ENCODE results near the gene RFX3.

- TF ChIP-seq CTCF (IDR thresholded peaks at IDR 0.05; ENCODE audit: low read depth, low read length, poor library complexity, severe bottlenecking) (no peak), EZH2phosphoT487 (IDR thresholded peaks at IDR 0.05; ENCODE audit: borderline replicate concordance, low read length) (no peak)
Observed at GRCh38 chr9:3238236-3238635, 287.6 kb downstream of the RFX3 start.

Data from DOHH2 (cell line).